Vagina (tissue), 2 donors: ENCODE data around the gene ZNF503.

Experiments used
- CTCF ChIP-seq, 3 experiments: fragments of 450-650 bp in 2 of 3; fragments of 200-600 bp in 1 of 3; sonication (generic) in 1 of 3; IDR thresholded peaks; one replicate each; pipeline ENCODE4 v1.5.1; 2017 to 2019; ENCODE audit warnings: antibody characterized with exemption in 3 of 3, mild to moderate bottlenecking in 2 of 3, moderate library complexity in 2 of 3
- POLR2A ChIP-seq, 2 donors: fragments of 450-650 bp; IDR thresholded peaks; one replicate each; pipeline ENCODE4 v1.6.1; 2017; ENCODE audit warnings: antibody characterized with exemption in 2 of 2, mild to moderate bottlenecking in 2 of 2, moderate library complexity in 2 of 2
- POLR2AphosphoS5 ChIP-seq, 2 donors: sonication (generic); formaldehyde crosslinking; IDR thresholded peaks; one replicate each; pipeline ENCODE4 v1.9.0; 2017; ENCODE audit warnings: antibody characterized with exemption in 2 of 2, mild to moderate bottlenecking in 2 of 2, low read depth in 1 of 2; ENCODE audit not compliant: insufficient read depth in 1 of 2

GRCh38 chr10:75398692-75399460, 2.7 kb downstream of the ZNF503 start:
- TF ChIP-seq CTCF (IDR thresholded peaks at IDR 0.05), result no peak
- TF ChIP-seq POLR2A (IDR thresholded peaks at IDR 0.05), result no peak
- peak in 1 of 2 donors; percentile 57 for TF ChIP-seq POLR2AphosphoS5 (IDR thresholded peaks at IDR 0.05; ENCODE audit: insufficient read depth in 1 of 2, low read depth in 1 of 2)
